ENCODE data around the gene CLIC6.
A peak's percentile ranks its signal among the peaks of the same experiment; 100 is the strongest.
"Not testable (repeated sequence)": the region's sequence is repeated elsewhere in the genome, so short reads cannot be mapped to it uniquely, and the experiment has no call there.

CLIC6 gene

DNA sequence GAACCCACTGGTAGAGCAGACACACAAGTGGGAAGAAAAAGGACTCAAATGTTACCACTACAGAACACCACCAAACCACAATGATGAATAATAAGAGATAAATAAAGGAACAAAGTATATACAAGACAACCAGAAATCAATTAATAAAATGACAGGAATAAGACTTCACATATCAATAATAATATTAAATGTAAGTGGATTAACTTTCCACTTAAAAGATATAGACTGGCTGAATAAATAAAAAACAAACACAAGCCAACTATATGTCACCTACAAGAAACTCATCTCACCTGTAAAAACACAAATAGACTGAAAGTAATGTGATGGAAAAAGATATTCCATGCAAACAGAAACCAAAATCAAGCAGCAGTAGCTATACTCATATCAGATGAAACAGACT is 6.9 kb upstream of the CLIC6 start:
- FAIRE-seq: no peak

DNA sequence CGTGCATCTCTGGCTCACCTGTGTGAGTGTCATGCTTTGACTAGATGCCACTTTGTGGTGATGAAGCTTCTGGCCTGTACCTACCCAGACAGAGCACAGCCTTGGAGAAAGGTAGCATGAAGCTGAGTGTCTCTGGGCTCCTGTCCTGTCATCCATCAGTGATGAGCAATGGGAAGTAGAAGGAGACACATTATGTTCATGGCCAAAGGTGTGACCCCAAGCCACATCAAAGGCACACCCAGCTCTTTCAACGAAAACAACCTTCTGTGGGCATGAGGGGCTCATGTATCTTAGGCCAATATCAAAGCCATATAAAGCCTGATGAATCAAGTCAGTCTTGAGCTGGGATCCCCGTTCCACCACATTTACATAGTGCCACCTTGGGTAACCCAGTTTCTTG is 1.0 kb upstream of the CLIC6 start:
- FAIRE-seq: no peak

DNA sequence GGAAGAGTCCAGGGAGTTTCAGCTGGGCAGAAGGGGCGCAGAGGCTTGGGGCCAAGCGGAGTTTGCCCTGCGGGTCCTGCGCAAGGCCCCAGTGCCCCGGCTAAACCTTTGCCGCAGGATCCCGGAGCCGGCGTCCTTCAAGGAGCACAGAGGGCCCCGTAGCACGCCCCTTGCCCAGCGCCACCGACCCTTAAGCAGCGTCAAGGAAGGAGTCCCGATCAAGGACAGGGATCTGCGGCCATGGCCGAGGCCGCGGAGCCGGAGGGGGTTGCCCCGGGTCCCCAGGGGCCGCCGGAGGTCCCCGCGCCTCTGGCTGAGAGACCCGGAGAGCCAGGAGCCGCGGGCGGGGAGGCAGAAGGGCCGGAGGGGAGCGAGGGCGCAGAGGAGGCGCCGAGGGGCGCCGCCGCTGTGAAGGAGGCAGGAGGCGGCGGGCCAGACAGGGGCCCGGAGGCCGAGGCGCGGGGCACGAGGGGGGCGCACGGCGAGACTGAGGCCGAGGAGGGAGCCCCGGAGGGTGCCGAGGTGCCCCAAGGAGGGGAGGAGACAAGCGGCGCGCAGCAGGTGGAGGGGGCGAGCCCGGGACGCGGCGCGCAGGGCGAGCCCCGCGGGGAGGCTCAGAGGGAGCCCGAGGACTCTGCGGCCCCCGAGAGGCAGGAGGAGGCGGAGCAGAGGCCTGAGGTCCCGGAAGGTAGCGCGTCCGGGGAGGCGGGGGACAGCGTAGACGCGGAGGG is 520 bp downstream of the CLIC6 start:
- FAIRE-seq: no peak

DNA sequence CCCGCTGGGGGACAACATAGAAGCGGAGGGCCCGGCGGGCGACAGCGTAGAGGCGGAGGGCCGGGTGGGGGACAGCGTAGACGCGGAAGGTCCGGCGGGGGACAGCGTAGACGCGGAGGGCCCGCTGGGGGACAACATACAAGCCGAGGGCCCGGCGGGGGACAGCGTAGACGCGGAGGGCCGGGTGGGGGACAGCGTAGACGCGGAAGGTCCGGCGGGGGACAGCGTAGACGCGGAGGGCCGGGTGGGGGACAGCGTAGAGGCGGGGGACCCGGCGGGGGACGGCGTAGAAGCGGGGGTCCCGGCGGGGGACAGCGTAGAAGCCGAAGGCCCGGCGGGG is 1.1 kb downstream of the CLIC6 start:
- FAIRE-seq: not testable (repeated sequence)

DNA sequence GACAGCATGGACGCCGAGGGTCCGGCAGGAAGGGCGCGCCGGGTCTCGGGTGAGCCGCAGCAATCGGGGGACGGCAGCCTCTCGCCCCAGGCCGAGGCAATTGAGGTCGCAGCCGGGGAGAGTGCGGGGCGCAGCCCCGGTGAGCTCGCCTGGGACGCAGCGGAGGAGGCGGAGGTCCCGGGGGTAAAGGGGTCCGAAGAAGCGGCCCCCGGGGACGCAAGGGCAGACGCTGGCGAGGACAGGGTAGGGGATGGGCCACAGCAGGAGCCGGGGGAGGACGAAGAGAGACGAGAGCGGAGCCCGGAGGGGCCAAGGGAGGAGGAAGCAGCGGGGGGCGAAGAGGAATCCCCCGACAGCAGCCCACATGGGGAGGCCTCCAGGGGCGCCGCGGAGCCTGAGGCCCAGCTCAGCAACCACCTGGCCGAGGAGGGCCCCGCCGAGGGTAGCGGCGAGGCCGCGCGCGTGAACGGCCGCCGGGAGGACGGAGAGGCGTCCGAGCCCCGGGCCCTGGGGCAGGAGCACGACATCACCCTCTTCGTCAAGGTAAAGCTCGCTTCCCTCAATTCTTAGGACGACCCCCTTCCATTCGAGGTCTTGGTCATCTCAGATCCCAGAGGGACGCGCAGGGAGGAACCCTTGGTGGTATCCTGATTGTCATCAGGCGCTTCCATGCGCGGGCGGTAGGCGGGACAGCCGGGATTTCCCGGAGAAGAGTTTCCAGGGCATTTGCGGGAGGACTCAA is 1.6 kb downstream of the CLIC6 start:
- no peak for FAIRE-seq

DNA sequence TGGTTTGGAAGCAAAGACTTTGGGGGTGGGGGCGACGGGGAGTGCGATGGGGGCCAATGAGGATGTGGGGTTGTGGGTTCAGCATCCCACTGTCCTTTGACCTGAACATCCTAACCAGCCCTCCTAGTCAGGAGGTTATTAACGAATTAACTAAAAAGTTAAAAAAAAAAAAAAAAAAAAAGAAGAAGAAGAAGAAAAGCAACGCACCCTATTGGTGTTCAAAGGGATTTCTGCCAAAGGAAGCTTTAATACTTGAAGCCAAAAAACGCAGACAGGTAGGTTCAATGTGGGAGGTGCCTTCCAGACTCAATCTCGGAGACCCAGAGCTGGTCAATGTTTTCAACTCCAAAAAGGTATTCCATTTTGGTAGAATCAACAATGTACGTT is 2.2 kb downstream of the CLIC6 start:
- no peak for FAIRE-seq

DNA sequence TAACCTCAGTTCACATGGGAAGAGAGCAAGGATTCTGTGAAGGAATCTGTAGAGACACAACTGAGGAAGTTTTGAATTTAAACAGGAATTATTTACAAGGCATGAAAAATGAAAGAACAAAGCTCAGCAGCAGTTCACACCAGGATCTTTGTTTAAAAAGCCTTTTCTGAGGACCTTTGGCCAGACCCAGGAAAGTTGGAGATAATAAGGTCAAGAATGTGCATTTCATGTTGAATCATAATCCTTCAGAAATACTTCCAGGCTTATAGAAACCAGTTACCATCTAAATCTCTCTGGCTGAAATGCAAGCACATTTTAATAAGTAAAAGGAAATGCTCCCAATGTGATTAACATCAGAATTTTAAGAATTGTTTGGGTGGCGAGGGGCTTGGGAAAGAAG is 2.7 kb downstream of the CLIC6 start:
- FAIRE-seq: no peak

DNA sequence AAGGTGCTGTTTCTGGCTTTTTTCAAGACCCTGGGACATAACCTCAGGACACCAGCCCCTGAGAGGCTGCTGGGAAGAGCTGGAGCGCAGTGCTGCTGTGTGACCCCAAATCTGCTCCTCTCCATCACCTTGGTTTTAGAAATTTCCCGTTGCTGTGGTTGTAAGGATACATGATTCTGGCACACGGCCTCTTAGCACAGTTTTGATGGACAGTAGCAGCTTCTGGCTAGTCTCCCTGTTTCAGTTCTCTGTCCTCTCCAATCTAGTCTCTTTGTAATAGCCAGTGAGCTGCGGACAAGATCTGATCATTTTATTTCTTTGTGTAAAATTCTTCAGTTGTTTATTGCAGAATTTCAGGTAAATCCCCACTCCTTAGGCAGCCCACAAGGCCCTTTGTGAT is 3.1 kb downstream of the CLIC6 start:
- no peak for FAIRE-seq

DNA sequence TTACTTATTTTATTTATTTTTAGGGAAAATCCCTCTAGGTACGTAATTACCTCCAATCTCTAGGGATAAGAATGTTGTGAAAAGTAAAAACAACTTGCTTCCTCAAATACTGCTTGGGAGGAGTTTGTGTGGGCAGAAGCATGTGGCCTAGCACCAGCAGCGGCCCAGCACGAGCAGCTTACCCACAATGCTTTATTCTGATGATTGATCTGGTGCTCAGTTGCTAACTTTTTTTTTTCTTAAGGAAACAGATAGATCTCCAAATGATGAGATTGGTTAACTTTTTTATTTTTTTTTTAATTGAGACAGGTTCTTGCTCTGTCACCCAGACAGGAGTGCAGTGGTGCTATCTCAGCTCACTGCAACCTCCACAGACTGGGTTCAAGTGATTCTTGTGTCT is 4.2 kb downstream of the CLIC6 start:
- FAIRE-seq: no peak

DNA sequence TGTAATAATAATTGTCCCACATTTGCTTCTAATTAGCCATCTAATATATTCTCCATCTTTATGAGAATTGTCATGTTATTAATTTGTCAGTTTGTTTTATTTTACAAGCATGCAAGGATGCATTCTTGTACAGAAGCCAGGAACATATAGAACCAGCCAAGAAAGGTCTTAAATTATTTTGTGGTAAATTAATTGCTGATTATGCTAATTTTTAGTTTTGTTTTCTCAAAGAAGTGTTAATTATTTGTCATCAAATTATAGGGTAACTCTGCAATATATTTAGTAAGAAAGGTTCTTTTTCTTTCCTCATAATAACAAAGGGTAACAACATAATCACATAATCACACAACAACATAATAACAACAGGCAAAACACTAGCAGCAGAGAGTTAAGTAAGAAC is 5.7 kb downstream of the CLIC6 start:
- FAIRE-seq: peak; percentile 39

DNA sequence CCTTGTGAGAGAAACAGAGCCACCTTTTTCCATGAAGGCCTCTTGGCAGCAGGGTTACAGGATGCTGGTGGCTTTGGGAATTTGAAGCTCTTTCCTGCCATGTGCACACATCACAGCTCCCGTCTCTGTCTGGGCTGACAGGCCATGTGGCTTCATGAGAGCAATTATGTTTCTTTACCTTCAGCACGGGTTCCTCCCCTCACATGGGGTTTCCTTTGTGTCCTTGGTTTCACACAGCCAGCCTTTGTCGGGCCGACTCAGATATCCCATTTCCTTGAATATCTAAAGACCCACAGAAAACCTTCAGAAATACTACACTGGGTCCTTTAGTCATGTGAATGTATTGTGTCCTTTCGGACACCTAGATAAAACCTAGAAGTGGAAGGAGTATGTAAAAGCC is 7.1 kb downstream of the CLIC6 start:
- no peak for FAIRE-seq

DNA sequence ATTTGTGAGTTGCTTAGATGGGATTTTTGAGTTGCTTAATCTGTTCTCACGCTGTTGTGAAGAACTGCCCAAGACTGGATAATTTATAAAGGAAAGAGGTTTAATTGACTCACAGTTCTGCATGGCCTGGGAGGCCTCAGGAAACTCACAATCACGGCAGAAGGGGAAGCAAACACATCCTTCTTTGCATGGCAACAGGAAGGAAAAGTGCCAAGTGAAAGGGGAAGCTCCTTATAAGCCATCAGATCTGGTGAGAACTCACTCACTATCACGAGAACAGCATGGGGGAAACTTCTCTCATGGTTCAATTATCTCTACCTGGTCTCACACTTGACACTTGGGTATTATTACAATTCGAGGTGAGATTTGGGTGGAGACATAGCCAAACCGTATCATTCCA is 10.3 kb downstream of the CLIC6 start:
- FAIRE-seq: no peak

DNA sequence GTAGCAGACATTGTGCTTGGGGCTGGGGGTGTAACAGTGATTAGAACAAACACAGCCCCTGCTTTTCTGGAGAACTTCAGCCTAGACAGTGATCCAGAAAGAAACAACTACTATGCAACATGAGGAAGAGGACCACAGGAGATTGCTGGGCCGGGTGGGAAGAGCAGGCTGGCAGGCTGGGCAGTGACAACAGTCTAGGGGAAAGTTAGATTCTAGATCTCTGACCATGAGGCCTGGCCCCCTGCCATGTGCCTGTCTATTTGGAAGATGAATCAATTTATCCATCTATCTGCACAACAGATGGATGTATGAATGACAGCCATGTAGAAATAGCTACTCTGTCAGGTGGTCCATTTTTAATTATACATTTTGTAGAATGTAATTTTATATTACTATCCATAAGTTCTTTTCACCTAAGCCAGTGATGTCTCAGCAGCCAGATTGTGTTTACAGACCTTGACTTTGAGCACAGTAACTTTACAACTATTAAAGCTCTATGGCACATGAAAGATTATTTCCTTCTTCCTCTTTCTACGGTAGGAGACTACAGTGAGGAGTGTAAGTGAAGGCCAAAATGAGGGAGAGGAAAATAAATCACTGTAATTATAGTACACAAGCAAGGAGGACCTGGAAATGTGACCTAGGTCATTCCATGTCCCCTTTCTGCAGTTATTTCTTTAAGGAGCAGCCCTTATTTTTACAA is 15.5 kb downstream of the CLIC6 start:
- FAIRE-seq: no peak

DNA sequence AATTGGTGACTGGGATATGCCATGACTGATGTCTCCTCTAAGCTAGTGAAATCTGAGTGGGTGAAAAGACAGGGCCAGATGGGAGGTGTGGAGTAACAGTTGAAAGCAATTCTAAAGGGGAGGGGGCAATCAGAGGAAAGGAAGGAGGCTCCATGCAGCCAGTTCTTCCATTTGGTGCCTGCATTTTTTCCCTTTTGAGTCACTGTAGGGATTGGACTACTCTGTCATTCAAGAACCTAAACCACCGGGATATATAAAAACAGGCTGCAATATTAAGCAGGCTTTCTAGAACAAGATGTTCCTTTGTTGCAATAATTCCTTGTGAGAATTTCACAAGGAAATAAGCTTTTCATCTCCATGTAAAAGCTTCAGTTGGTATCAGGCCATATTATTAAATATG is 18.3 kb downstream of the CLIC6 start:
- no peak for FAIRE-seq

DNA sequence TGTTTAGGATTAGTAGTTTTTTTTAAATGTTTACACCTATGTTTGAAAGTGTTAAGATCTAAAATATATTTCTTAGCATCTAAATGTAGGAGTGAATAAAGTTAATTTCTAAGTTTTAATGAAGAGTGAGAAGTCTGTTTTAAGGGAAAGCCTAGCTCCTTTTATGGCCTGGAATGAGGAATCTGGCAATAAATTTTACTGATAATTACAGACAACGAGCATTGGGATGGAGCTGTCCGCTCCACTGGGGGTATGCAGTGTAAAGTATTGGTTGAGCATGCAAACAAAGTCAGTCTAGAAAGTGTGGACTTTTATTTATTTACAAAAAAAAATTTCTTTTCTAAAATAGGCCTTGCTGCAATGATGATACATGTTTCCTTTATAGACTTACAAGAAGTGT is 19.0 kb downstream of the CLIC6 start:
- FAIRE-seq: peak; percentile 39

DNA sequence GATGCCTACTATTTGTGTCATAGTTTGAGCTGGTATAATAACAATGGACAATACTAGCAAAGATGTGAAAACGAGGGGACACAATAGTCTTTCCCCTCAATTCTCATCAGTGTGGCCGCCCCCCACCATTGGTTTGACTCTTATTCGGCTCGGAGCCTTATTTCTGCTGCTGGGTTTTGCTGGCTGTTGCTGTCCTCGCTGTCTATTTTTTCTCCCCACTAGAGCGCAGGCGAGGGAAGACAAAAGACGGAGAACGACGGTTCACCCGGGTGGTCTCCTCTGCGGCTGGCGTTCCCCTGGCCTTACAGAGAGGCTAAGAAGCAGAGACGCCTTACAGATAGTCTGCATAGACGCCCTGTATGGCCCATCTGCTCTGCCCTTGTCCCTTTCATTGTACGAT is 19.4 kb downstream of the CLIC6 start:
- no peak for FAIRE-seq

DNA sequence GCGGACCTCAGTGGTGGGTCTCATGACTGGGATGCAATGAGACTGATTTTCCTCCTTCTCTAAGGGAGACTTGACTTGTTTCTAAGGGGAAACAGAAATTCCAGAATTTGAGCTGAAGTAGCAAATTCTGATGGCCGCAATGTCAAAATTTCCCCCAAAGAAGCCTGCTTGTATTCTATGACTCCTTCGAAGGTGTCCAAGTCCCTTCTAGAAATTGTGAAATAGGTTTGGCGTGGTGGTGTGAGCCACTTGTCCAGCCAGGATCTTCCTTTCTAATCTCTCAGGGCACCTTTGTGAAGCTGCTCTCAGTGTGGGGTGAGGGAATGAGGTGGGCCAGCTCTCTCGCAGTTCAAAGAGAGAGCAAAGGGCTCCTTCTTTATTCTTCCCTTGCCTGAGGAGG is 19.9 kb downstream of the CLIC6 start:
- no peak for FAIRE-seq

DNA sequence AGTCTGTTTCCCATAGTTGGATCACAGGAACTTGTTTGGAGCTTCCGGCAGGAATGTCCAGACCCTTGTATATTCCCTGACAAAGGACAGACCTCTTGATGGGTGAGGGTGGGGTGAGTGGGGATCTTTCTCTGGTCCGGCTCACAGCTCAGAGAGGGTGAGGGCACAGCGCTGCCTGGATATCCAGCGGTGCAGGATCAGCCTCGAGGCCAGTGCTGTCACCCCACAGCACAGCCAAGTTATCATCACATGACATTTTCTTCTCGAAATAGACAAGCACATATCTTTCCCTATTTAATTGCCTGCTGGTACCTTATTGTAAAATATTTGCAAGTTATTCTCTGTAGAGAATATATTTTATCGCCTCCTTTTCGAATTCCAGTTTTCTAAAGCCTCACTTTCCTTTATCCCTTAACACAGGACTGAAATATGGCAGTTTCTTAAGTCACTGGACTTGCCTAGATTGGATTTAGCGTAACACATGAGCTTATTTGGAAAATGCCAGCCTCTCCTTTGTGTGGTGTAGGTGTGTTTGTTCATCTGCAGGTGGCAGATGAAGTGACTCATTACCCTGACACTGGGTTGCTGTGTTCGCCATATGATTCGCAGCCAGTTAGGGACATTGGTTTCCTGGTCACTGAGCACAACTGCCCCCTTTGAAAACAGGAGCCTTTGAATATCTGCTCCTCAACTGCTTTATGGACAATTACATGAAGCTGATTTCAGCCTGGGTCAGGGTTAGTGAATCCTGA is 21.4 kb downstream of the CLIC6 start:
- FAIRE-seq: no peak

DNA sequence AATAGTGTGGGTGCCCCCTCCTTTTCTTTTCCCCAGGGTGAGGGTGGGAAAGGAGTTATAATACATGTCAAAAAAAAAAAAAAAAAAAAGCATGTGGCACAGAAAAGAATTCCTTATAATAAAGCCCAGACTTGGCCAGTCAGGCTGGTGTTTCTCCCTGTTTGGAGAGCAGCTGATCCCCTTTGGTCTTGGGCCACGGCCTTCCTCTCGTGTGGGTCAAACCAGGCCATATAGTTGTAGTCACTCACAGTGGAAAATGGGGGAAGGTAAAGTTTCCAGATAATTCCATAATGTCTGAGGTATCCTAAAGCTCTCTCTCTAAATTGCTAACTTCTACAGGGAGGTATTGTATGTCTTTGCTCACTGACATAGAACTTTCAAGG is 22.0 kb downstream of the CLIC6 start:
- FAIRE-seq: no peak

DNA sequence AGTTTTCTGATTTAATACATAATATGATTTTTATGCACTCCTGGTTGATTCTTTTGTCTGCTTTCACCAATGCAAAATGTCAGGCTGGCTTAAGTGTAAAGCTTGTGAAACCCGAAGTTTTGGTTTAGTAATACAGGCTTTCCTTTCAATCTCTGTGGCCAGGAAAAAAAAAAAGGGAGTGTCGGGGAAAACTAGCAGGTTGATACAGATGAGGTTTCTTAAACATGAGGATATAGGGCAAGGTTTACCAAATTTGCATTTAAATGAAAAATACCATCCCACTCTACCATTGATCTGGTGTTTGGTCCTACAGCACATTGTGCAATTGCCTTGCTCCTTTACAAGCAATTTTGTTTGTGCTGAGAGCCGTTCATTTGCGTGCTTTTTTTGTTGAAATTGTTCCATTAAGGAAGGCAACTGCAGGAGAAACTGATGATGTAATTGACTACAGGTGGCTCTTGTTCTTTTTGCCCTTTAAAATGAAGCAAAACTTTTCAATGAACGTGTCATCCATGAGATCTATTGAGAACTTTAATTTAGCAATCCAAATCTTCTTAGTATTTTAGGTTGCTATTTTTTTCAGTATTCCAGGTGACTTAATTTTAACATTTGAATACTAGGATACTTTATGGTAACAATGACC is 22.7 kb downstream of the CLIC6 start:
- no peak for FAIRE-seq

DNA sequence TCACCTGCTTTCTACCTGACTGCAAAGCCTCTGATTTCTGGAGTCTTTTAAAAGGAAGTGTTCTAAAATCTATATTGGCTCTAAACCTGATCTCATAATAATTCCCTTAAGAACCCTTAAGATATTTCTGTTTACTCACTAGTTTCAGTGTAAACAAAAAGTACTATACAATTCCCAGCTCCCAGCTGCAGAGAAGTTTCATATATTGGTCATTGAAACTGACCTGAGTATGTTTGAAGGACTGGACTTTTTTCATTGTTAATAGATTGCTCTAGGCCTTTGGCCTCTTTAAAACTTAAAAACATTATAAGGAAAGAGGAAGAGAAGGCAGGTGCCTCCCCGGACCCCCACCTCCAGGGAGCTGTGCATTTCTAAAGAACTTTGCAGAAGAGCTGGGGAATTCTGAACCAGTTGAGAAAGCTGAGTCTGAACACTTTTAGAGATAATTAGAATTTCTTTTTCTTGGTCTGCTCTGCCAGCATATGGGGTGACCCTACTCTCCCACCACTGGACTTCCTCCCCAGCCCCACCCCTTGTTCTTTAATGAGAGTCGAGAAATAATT is 23.7 kb downstream of the CLIC6 start:
- FAIRE-seq: no peak

DNA sequence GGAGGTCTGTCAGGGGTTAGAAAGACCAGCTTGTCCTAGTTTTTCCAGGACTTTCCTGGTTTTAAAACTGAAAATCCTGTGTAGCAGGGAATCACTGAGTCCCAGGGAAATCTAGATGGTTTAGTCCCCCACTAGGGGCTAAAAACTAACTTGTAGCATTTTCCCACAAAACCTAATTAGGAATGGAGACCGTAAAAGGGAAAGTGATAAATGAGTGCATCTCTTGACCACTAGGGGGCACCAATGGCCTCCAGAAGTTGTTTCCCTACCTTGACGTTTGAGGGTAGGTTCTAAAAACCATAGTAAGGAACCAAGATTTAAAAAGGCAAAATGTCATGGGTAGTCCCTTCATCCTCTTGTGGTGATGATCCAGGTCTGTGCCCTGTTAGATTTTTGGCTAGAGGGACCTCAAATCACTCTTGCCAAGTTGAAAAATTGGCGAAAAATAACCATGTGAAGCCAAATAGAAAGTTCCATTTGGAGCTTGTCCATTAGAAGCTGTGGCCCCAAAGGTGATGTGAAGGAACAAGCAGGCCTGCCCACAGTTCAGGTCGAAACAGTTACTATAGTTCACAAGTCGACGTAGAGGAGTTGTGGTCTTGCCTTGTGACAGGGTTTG is 24.5 kb downstream of the CLIC6 start:
- FAIRE-seq: no peak

Measured in endometrium (tissue), 2 donors.